MCF 10A (cell line): Measurements from ENCODE around the gene MAPKAP1. TPM values are rescaled to one million over a fixed set of nuclear protein-coding genes. Genes with fewer than 3 reads are reported as not detected.

Experiments used
- BruUV-seq: library from RNA; stranded (reverse); fragments of 400-500 nt; replicated peaks from 2 replicates; lab custom pipeline; 2021; lab: Mats Ljungman, UMichigan
- CTCF ChIA-PET: fragments of 300-600 bp; sonication (Branson Sonifier 250); formaldehyde crosslinking; extraction: SDS; loops from one replicate; lab custom pipeline; 2021; ENCODE audit warnings: antibody characterized with exemption, inconsistent platforms; lab: Yijun Ruan, JAX
- POLR2A ChIA-PET: fragments of 300-600, 350-650 bp; sonication (Branson Sonifier 250); formaldehyde crosslinking; extraction: SDS; loops from one replicate; lab custom pipeline; 2020; ENCODE audit warnings: antibody characterized with exemption, inconsistent platforms; lab: Yijun Ruan, JAX
- DNase-seq: peaks from one replicate; pipeline ENCODE4 v3.0.0-alpha.2; 2018; ENCODE audit not compliant: unreplicated experiment
- H3K27ac Mint-ChIP-seq: one replicate; pipeline ENCODE4 v1.8.0; 2022; ENCODE audit warnings: mild to moderate bottlenecking, low read depth, mixed read lengths; ENCODE audit not compliant: unreplicated experiment
- H3K27me3 Mint-ChIP-seq: one replicate; pipeline ENCODE4 v1.8.0; 2022; ENCODE audit warnings: mixed read lengths; ENCODE audit not compliant: insufficient read depth, unreplicated experiment
- H3K36me3 Mint-ChIP-seq: one replicate; pipeline ENCODE4 v1.8.0; 2022; ENCODE audit warnings: mild to moderate bottlenecking, moderate library complexity, mixed read lengths; ENCODE audit not compliant: insufficient read depth, unreplicated experiment
- H3K4me1 Mint-ChIP-seq: one replicate; pipeline ENCODE4 v1.8.0; 2022; ENCODE audit warnings: mixed read lengths; ENCODE audit not compliant: insufficient read depth, unreplicated experiment
- H3K4me3 Mint-ChIP-seq: one replicate; pipeline ENCODE4 v1.8.0; 2022; ENCODE audit warnings: mild to moderate bottlenecking, moderate library complexity, mixed read lengths; ENCODE audit not compliant: unreplicated experiment
- H3K9me3 Mint-ChIP-seq: one replicate; pipeline ENCODE4 v1.8.0; 2022; ENCODE audit warnings: mixed read lengths; ENCODE audit not compliant: unreplicated experiment
- intact Hi-C: fragments of 100-400 bp; cut with micrococcal nuclease; formaldehyde crosslinking; loops from 2 replicates; pipeline ENCODE4 v1.14.1; 2022
- total RNA-seq: library from RNA; stranded (reverse); gene quantifications from 2 replicates; pipeline ENCODE4 v1.2.3, GENCODE V29; 2022
- TF ChIP-seq, protein P1 (sequence below): fragments of 200-600 bp; IDR thresholded peaks from one replicate; pipeline ENCODE4 v1.8.0; 2022; ENCODE audit warnings: antibody characterized with exemption, mild to moderate bottlenecking; ENCODE audit not compliant: unreplicated experiment

Gene MAPKAP1
- total RNA-seq, 1 experiment from 2014 or later, result 74.9 TPM

DNA sequence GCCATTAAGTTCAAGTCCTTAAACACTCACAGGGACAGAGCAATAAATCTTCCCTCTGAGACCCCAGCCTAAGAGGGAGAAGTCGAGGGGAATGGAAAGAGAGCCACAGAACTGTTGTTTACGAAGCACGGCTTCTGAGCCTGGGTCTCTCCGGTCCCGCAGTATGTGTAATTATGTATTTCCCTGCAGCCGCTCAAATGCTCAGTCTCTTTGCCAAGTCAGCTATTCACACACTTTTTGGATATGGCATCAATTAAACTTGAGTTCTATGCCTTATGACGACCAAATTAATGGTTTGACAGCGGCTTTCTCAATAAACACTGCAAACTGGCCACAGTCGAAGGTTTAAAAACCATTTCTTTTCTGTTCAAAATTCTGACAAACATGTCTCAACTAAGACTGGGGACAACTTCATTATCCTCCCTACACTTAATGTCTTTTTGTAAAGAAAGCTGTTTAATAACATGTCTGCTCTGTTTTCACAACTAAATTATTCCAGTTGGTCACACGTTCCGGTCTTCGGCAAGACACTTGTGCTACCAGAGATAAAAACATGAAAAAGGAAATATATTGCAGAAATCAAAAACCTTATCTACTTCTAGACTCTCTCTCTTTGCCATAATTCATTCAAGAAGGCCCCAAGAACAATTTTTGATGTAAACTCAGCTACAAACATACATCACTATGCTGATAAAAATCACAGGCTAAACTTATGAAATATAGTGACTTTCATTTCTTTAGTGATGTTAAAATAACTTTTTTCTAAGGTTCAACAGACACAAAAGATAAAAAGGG lies 242.2 kb downstream of the MAPKAP1 start:
- Mint-ChIP-seq H3K4me3 (no peak overlapping the region), H3K27ac (no peak overlapping the region), H3K27me3 (no peaks in the 10 kb centered on the region), H3K9me3 (no peaks in the 10 kb centered on the region), H3K36me3 (peaks cover 10% of the 10 kb centered on the region), H3K4me1 (no peaks in the 10 kb centered on the region)
- no peak for DNase-seq
- ChIA-PET POLR2A (interaction anchor here (0.6 kb wide), 1 partner anchor 129 kb away, joined by 3 read pairs; no protein-coding TSS in a partner anchor), CTCF (interaction anchor here (0.7 kb wide), 1 partner anchor 11 kb away, joined by 3 read pairs; no protein-coding TSS in a partner anchor)
- TF ChIP-seq, protein P1, sequence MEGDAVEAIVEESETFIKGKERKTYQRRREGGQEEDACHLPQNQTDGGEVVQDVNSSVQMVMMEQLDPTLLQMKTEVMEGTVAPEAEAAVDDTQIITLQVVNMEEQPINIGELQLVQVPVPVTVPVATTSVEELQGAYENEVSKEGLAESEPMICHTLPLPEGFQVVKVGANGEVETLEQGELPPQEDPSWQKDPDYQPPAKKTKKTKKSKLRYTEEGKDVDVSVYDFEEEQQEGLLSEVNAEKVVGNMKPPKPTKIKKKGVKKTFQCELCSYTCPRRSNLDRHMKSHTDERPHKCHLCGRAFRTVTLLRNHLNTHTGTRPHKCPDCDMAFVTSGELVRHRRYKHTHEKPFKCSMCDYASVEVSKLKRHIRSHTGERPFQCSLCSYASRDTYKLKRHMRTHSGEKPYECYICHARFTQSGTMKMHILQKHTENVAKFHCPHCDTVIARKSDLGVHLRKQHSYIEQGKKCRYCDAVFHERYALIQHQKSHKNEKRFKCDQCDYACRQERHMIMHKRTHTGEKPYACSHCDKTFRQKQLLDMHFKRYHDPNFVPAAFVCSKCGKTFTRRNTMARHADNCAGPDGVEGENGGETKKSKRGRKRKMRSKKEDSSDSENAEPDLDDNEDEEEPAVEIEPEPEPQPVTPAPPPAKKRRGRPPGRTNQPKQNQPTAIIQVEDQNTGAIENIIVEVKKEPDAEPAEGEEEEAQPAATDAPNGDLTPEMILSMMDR, result no peak
- no TSS peak for BruUV-seq
- intact Hi-C loops, result no loop called here

DNA sequence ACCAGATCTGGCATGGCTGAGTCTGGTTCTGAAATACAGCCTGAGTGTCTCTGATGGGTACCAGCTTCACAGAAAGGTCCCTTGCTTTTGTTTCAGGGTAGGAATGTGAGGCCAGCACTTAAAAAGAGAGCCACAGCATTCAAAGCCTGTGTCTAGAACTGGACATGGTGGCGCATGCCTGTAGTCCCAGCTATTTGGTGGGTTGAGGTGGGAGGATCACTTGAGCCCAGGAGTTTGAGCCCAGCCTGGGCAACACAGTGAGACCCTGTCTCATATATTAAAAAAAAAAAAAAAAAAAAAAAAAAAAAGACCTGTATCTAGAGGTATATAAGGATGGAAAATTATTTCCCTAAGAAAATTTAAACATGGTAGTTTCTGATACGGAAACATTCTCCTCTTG lies 243.1 kb downstream of the MAPKAP1 start:
- POLR2A ChIA-PET, result interaction anchor here (1.2 kb wide), 1 partner anchor 58 kb away, joined by 3 read pairs; no protein-coding TSS in a partner anchor
- no peak overlapping the region for H3K27ac Mint-ChIP-seq

DNA sequence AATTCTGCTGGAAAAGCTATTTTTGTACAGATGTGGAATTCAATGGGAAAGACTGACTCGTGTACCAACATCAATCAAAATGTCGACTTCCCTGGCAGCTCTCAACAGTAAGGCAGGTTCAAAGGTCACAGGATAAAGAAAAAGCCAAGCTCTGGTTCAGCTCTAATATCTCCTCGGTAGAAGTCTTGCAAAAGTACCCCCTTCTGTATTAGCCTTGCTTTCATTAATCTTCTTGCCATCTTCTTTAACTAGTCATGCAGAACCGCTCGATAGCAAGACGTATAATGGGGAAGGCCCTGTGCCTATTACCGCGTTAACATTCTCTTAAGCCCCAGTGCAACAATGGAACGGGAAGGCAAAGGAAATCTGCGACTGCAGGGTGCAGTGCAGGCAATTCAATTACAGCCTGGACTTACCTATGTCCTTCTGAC lies 244.1 kb downstream of the MAPKAP1 start:
- no TSS peak for BruUV-seq
- no peak for DNase-seq
- Mint-ChIP-seq H3K36me3 (peaks cover 24% of the 10 kb centered on the region), H3K9me3 (no peaks in the 10 kb centered on the region), H3K27ac (no peak overlapping the region), H3K4me3 (no peak overlapping the region), H3K4me1 (no peaks in the 10 kb centered on the region), H3K27me3 (no peaks in the 10 kb centered on the region)
- CTCF ChIA-PET, result interaction anchor here (0.7 kb wide), 1 partner anchor 1000 kb away, joined by 3 read pairs; no protein-coding TSS in a partner anchor
- intact Hi-C loops, result no loop called here
- POLR2A ChIA-PET, result interaction anchor here (1.2 to 1.6 kb wide), 2 partner anchors 11 to 59 kb away, joined by 3 read pairs; no protein-coding TSS in a partner anchor
- TF ChIP-seq, protein P1, result no peak

More for the DNA sequence above, 243.1 kb downstream of the MAPKAP1 start:
- H3K36me3 Mint-ChIP-seq, result peaks cover 18% of the 10 kb centered on the region
- no peaks in the 10 kb centered on the region for H3K27me3 Mint-ChIP-seq
- intact Hi-C loops, result no loop called here
- BruUV-seq, result no TSS peak
- no peaks in the 10 kb centered on the region for H3K4me1 Mint-ChIP-seq
- no peaks in the 10 kb centered on the region for H3K9me3 Mint-ChIP-seq
- no peak for DNase-seq
- TF ChIP-seq, protein P1, result no peak
- CTCF ChIA-PET, result no interaction called here
- H3K4me3 Mint-ChIP-seq, result no peak overlapping the region

DNA sequence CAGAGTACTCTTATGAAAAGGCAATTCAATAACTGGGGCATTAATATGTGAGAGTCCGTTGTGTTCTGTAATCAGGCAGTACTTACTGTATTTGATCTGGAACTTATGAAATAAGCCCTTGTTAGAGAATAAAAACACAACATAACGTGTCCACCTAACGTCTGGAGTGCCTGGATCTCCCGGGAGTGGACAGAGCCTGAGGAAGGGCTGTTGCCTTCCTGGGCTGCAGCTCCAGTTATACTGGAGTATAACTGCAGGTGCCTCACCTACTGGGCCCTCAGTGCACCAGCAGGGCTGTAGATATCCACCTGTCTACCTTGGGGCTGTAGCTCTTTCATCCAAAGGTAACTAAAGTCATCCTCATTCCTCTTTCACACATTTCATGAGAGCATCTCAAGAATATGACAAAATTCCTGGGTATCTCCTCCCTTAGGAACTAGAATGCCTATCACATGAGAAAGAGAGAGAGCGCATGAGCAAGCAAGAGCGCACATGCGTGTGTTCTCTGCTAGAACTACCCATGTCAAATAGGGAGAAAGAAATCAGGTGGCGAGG lies 245.3 kb downstream of the MAPKAP1 start:
- no peak overlapping the region for H3K4me3 Mint-ChIP-seq
- ChIA-PET CTCF (no interaction called here), POLR2A (no interaction called here)
- no peaks in the 10 kb centered on the region for H3K4me1 Mint-ChIP-seq
- no peaks in the 10 kb centered on the region for H3K27me3 Mint-ChIP-seq
- H3K27ac Mint-ChIP-seq, result no peak overlapping the region
- TF ChIP-seq, protein P1, result no peak
- peaks cover 34% of the 10 kb centered on the region for H3K36me3 Mint-ChIP-seq
- no peak for DNase-seq
- intact Hi-C loops, result no loop called here
- no peaks in the 10 kb centered on the region for H3K9me3 Mint-ChIP-seq
- BruUV-seq, result no TSS peak
